HEK293 (cell line): Measurements from ENCODE around the gene JAGN1.

ENCODE experiments used
- IKZF3 ChIP-seq: fragments of 450-650 bp; IDR thresholded peaks from 2 replicates; pipeline ENCODE4 v1.5.0; 2018; ENCODE audit warnings: missing biosample characterization, mild to moderate bottlenecking, missing genetic modification characterization, moderate library complexity
- KLF1 ChIP-seq: fragments of 450-650 bp; formaldehyde crosslinking; IDR thresholded peaks from 2 replicates; pipeline ENCODE4 v1.5.1; 2016; ENCODE audit warnings: missing biosample characterization, missing genetic modification characterization
- KLF10 ChIP-seq: fragments of 450-650 bp; IDR thresholded peaks from 2 replicates; pipeline ENCODE4 v1.5.1; 2018; ENCODE audit warnings: missing biosample characterization, mild to moderate bottlenecking, missing genetic modification characterization
- KLF16 ChIP-seq: fragments of 450-650 bp; formaldehyde crosslinking; IDR thresholded peaks from 2 replicates; pipeline ENCODE4 v1.5.1; 2017; ENCODE audit warnings: missing biosample characterization, missing genetic modification characterization
- KLF8 ChIP-seq: fragments of 450-650 bp; formaldehyde crosslinking; IDR thresholded peaks from 2 replicates; pipeline ENCODE4 v1.5.1; 2016; ENCODE audit warnings: missing biosample characterization, missing genetic modification characterization
- KLF9 ChIP-seq: fragments of 450-650 bp; formaldehyde crosslinking; IDR thresholded peaks from 2 replicates; pipeline ENCODE4 v1.5.1; 2016; ENCODE audit warnings: missing biosample characterization, missing genetic modification characterization, low read depth
- PATZ1 ChIP-seq: fragments of 450-650 bp; formaldehyde crosslinking; IDR thresholded peaks from 2 replicates; pipeline ENCODE4 v1.5.1; 2016; ENCODE audit warnings: missing biosample characterization, missing genetic modification characterization
- PRDM4 ChIP-seq: fragments of 450-650 bp; formaldehyde crosslinking; IDR thresholded peaks from 2 replicates; pipeline ENCODE4 v1.5.1; 2017; ENCODE audit warnings: missing biosample characterization, missing genetic modification characterization
- SP2 ChIP-seq: fragments of 450-650 bp; formaldehyde crosslinking; IDR thresholded peaks from 2 replicates; pipeline ENCODE4 v1.5.1; 2016; ENCODE audit warnings: missing biosample characterization, missing genetic modification characterization
- SP3 ChIP-seq: fragments of 450-650 bp; formaldehyde crosslinking; IDR thresholded peaks from 2 replicates; pipeline ENCODE4 v1.5.1; 2016; ENCODE audit warnings: missing biosample characterization, missing genetic modification characterization
- SP7 ChIP-seq: fragments of 450-650 bp; formaldehyde crosslinking; IDR thresholded peaks from 2 replicates; pipeline ENCODE4 v1.5.1; 2016; ENCODE audit warnings: missing biosample characterization, missing genetic modification characterization
- ZEB2 ChIP-seq: fragments of 450-650 bp; formaldehyde crosslinking; IDR thresholded peaks from 2 replicates; pipeline ENCODE4 v1.5.1; 2016; ENCODE audit warnings: missing biosample characterization, missing genetic modification characterization
- ZFP37 ChIP-seq: fragments of 450-650 bp; formaldehyde crosslinking; IDR thresholded peaks from 2 replicates; pipeline ENCODE4 v1.5.1; 2016; ENCODE audit warnings: missing biosample characterization, missing genetic modification characterization
- ZNF140 ChIP-seq: fragments of 450-650 bp; formaldehyde crosslinking; IDR thresholded peaks from 2 replicates; pipeline ENCODE4 v1.5.1; 2016; ENCODE audit warnings: missing biosample characterization, missing genetic modification characterization
- ZNF155 ChIP-seq: fragments of 450-650 bp; formaldehyde crosslinking; IDR thresholded peaks from 2 replicates; pipeline ENCODE4 v1.5.1; 2016; ENCODE audit warnings: missing biosample characterization, missing genetic modification characterization
- ZNF157 ChIP-seq: fragments of 450-650 bp; formaldehyde crosslinking; IDR thresholded peaks from 2 replicates; pipeline ENCODE4 v1.5.1; 2016; ENCODE audit warnings: missing biosample characterization, missing genetic modification characterization
- ZNF221 ChIP-seq: fragments of 450-650 bp; formaldehyde crosslinking; IDR thresholded peaks from 2 replicates; pipeline ENCODE4 v1.5.1; 2017; ENCODE audit warnings: missing biosample characterization, missing genetic modification characterization, borderline replicate concordance
- ZNF223 ChIP-seq: fragments of 450-650 bp; formaldehyde crosslinking; IDR thresholded peaks from 2 replicates; pipeline ENCODE4 v1.5.1; 2016; ENCODE audit warnings: missing biosample characterization, missing genetic modification characterization
- ZNF239 ChIP-seq: fragments of 450-650 bp; formaldehyde crosslinking; IDR thresholded peaks from 2 replicates; pipeline ENCODE4 v1.5.1; 2016; ENCODE audit warnings: missing biosample characterization, missing genetic modification characterization
- ZNF274 ChIP-seq, 2 experiments: fragments of 200-500 bp in 1 of 2; fragments of 450-650 bp in 1 of 2; sonication (Bioruptor generic) in 1 of 2; formaldehyde crosslinking in 1 of 2; IDR thresholded peaks; 2 replicates each; pipeline versions ENCODE4 v1.5.1 to v1.6.1; 2014 to 2016; ENCODE audit warnings: borderline replicate concordance in 1 of 2, inconsistent platforms in 1 of 2, low read length in 1 of 2, missing biosample characterization in 1 of 2, missing genetic modification characterization in 1 of 2
- ZNF37A ChIP-seq: fragments of 450-650 bp; IDR thresholded peaks from 2 replicates; pipeline ENCODE4 v1.5.1; 2018; ENCODE audit warnings: missing biosample characterization, missing genetic modification characterization
- ZNF600 ChIP-seq: fragments of 450-650 bp; formaldehyde crosslinking; IDR thresholded peaks from 2 replicates; pipeline ENCODE4 v1.5.1; 2016; ENCODE audit warnings: missing biosample characterization, missing genetic modification characterization
- ZNF677 ChIP-seq: fragments of 450-650 bp; IDR thresholded peaks from 2 replicates; pipeline ENCODE4 v1.5.0; 2018; ENCODE audit warnings: missing biosample characterization, mild to moderate bottlenecking, missing genetic modification characterization, moderate library complexity
- ZNF692 ChIP-seq: fragments of 450-650 bp; formaldehyde crosslinking; IDR thresholded peaks from 2 replicates; pipeline ENCODE4 v1.5.1; 2016; ENCODE audit warnings: missing biosample characterization, missing genetic modification characterization
- ZSCAN23 ChIP-seq: fragments of 450-650 bp; formaldehyde crosslinking; IDR thresholded peaks from 2 replicates; pipeline ENCODE4 v1.5.1; 2016; ENCODE audit warnings: missing biosample characterization, missing genetic modification characterization
- ZSCAN30 ChIP-seq: fragments of 450-650 bp; IDR thresholded peaks from 2 replicates; pipeline ENCODE4 v1.5.1; 2018; ENCODE audit warnings: missing biosample characterization, mild to moderate bottlenecking, missing genetic modification characterization, moderate library complexity
- ZXDB ChIP-seq: fragments of 450-650 bp; formaldehyde crosslinking; IDR thresholded peaks from 2 replicates; pipeline ENCODE4 v1.5.1; 2016; ENCODE audit warnings: missing biosample characterization, missing genetic modification characterization
- TF ChIP-seq, protein P1 (sequence below): fragments of 450-650 bp; formaldehyde crosslinking; IDR thresholded peaks from 2 replicates; pipeline ENCODE4 v1.5.1; 2016; ENCODE audit warnings: missing biosample characterization, missing genetic modification characterization
- TF ChIP-seq, protein P2 (sequence below): IDR thresholded peaks from 2 replicates; pipeline ENCODE4 v1.6.1; 2011; ENCODE audit warnings: mild to moderate bottlenecking, low read depth, low read length, borderline replicate concordance
- TF ChIP-seq, protein P3 (sequence below): fragments of 450-650 bp; formaldehyde crosslinking; optimal IDR thresholded peaks from 2 replicates; pipeline ENCODE3; 2016; ENCODE audit warnings: missing biosample characterization, mild to moderate bottlenecking, missing genetic modification characterization

JAGN1 gene

DNA sequence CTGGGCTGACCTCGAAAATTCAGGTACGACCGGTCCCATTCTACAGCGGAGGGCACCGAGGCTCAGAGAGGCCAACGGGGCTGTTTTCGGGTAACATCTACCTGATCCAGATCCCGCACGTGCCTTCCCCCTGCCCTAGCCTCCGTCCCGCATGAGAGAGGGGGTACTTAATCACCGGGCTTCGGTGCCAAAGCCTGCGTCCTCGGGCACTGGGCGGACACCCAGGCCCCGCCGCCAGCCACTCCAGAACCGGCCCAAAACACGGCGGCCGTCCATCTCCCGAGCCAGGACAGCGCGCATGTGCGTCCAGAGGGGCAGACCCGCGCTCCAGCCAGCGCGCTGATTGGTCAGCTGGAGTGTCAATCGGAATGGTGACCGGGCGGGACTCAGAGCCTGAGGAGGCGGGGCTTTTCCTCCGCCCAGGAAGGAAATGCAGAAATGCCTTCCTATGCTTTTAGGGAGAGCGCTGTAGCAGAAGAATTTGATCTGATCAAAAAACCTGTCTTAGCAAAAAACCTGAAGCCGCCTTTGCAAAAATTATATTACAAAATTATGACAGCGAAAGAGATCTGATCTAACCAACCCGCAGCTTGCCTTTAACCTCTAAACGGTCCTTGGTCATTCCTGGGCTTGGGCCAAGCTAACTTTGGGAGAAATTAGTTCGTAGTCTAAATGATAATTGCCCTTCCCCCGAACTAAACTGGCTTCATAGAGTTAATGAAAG lies 46.5 kb upstream of the JAGN1 start, which contains the start of gene RPUSD3 (continued):
- TF ChIP-seq ZEB2 (peak; percentile 48), ZNF677 (tag by site-specific recombination) (0 out of 2 replicates have a peak, but pooled peaks have one; percentile 3), ZSCAN30 (tag by site-specific recombination) (peak; percentile 27; the same call in 1 of the 2 replicates), KLF1 (tag by site-specific recombination) (0 out of 2 replicates have a peak, but pooled peaks have one; percentile 19), ZNF692 (tag by site-specific recombination) (peak; percentile 55; the same call in 1 of the 2 replicates), ZSCAN23 (tag by site-specific recombination) (0 out of 2 replicates have a peak, but pooled peaks have one; percentile 58), ZNF223 (no peak), SP7 (peak; percentile 60), SP2 (tag by site-specific recombination) (peak; percentile 97), ZNF140 (tag by site-specific recombination) (no peak), SP3 (peak; percentile 92), ZNF157 (tag by site-specific recombination) (no peak), KLF8 (tag by site-specific recombination) (peak; percentile 57; the same call in 1 of the 2 replicates), KLF9 (tag by site-specific recombination) (0 out of 2 replicates have a peak, but pooled peaks have one; percentile 33), PRDM4 (no peak), ZFP37 (peak; percentile 91; the same call in 1 of the 2 replicates), KLF16 (peak; percentile 64; the same call in 1 of the 2 replicates), ZNF274 (IDR thresholded peaks at IDR 0.05; ENCODE audit: low read length) (no peak), ZNF274 (tag by site-specific recombination; IDR thresholded peaks at IDR 0.05; ENCODE audit: borderline replicate concordance) (no peak), PATZ1 (tag by site-specific recombination) (peak; percentile 53; the same call in 1 of the 2 replicates), ZXDB (tag by site-specific recombination) (peak; percentile 57; the same call in 1 of the 2 replicates), IKZF3 (tag by site-specific recombination) (peak; percentile 64), ZNF600 (tag by site-specific recombination) (peak; percentile 100), KLF10 (tag by site-specific recombination) (0 out of 2 replicates have a peak, but pooled peaks have one; percentile 12), ZNF239 (tag by site-specific recombination) (no peak), ZNF221 (tag by site-specific recombination) (no peak), ZNF37A (no peak), ZNF155 (tag by site-specific recombination) (no peak)
- TF ChIP-seq, protein P1, sequence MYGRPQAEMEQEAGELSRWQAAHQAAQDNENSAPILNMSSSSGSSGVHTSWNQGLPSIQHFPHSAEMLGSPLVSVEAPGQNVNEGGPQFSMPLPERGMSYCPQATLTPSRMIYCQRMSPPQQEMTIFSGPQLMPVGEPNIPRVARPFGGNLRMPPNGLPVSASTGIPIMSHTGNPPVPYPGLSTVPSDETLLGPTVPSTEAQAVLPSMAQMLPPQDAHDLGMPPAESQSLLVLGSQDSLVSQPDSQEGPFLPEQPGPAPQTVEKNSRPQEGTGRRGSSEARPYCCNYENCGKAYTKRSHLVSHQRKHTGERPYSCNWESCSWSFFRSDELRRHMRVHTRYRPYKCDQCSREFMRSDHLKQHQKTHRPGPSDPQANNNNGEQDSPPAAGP (tag by site-specific recombination) = no peak; the same call in 1 of the 2 replicates
- TF ChIP-seq, protein P2, sequence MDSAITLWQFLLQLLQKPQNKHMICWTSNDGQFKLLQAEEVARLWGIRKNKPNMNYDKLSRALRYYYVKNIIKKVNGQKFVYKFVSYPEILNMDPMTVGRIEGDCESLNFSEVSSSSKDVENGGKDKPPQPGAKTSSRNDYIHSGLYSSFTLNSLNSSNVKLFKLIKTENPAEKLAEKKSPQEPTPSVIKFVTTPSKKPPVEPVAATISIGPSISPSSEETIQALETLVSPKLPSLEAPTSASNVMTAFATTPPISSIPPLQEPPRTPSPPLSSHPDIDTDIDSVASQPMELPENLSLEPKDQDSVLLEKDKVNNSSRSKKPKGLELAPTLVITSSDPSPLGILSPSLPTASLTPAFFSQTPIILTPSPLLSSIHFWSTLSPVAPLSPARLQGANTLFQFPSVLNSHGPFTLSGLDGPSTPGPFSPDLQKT = no peak
- TF ChIP-seq, protein P3, sequence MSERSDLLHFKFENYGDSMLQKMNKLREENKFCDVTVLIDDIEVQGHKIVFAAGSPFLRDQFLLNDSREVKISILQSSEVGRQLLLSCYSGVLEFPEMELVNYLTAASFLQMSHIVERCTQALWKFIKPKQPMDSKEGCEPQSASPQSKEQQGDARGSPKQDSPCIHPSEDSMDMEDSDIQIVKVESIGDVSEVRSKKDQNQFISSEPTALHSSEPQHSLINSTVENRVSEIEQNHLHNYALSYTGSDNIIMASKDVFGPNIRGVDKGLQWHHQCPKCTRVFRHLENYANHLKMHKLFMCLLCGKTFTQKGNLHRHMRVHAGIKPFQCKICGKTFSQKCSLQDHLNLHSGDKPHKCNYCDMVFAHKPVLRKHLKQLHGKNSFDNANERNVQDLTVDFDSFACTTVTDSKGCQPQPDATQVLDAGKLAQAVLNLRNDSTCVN = peak; percentile 61
